Loucy (cell line): ENCODE measurements around the gene GSDMA.

Source experiments
- H2AFZ ChIP-seq: fragments of 200-600 bp; sonication (generic); 2 replicates; pipeline ENCODE4 v1.6.0; 2016; ENCODE audit warnings: antibody characterized with exemption, mild to moderate bottlenecking, low read length, moderate library complexity
- H3F3A ChIP-seq: fragments of 200-600 bp; 2 replicates; pipeline ENCODE4 v1.6.0; 2016; ENCODE audit warnings: antibody characterized with exemption, low read depth, mild to moderate bottlenecking
- H3K27me3 ChIP-seq: fragments of 200-600 bp; sonication (generic); 2 replicates; pipeline ENCODE4 v1.6.1; 2014; ENCODE audit warnings: low read length, mild to moderate bottlenecking; ENCODE audit not compliant: insufficient read depth, poor library complexity, severe bottlenecking
- H3K36me3 ChIP-seq: fragments of 200-600 bp; sonication (generic); 2 replicates; pipeline ENCODE4 v1.6.1; 2016; ENCODE audit warnings: low read length; ENCODE audit not compliant: insufficient read depth
- H3K4me1 ChIP-seq: fragments of 200-600 bp; sonication (generic); 2 replicates; pipeline ENCODE4 v1.5.1; 2014; ENCODE audit warnings: low read length, mild to moderate bottlenecking; ENCODE audit not compliant: insufficient read depth, poor library complexity, severe bottlenecking
- H3K4me2 ChIP-seq: fragments of 200-600 bp; sonication (generic); 2 replicates; pipeline ENCODE4 v1.6.0; 2014; ENCODE audit warnings: antibody characterized with exemption, low read length, low read depth, mild to moderate bottlenecking; ENCODE audit not compliant: poor library complexity, severe bottlenecking
- H3K4me3 ChIP-seq: fragments of 200-600 bp; sonication (generic); 2 replicates; pipeline ENCODE4 v1.5.1; 2014; ENCODE audit warnings: low read length, mild to moderate bottlenecking, mixed read lengths; ENCODE audit not compliant: poor library complexity, severe bottlenecking
- H3K79me2 ChIP-seq: fragments of 200-600 bp; sonication (generic); 2 replicates; pipeline ENCODE4 v1.6.1; 2014; ENCODE audit warnings: low read length; ENCODE audit not compliant: insufficient read depth
- H3K9ac ChIP-seq: fragments of 200-600 bp; sonication (generic); 2 replicates; pipeline ENCODE4 v1.6.0; 2014; ENCODE audit warnings: mild to moderate bottlenecking, low read depth, low read length, moderate library complexity; ENCODE audit not compliant: poor library complexity, severe bottlenecking
- H3K9me2 ChIP-seq: fragments of 200-600 bp; sonication (generic); replicated peaks from 2 replicates; pipeline ENCODE4 v1.6.1; 2016; ENCODE audit warnings: low read depth, low read length, mixed read lengths
- H3K9me3 ChIP-seq: fragments of 200-600 bp; sonication (generic); 2 replicates; pipeline ENCODE4 v1.6.1; 2014; ENCODE audit warnings: mild to moderate bottlenecking, antibody characterized with exemption, low read length, low read depth; ENCODE audit not compliant: insufficient read depth
- H4K20me1 ChIP-seq: fragments of 200-600 bp; sonication (generic); 2 replicates; pipeline ENCODE4 v1.6.0; 2014; ENCODE audit warnings: antibody characterized with exemption, low read length, mild to moderate bottlenecking; ENCODE audit not compliant: insufficient read depth, poor library complexity, severe bottlenecking
- EZH2phosphoT487 ChIP-seq: fragments of 200-600 bp; IDR thresholded peaks from 2 replicates; pipeline ENCODE4 v1.6.1; 2018; ENCODE audit warnings: antibody characterized with exemption, mild to moderate bottlenecking, moderate library complexity, borderline replicate concordance
- TF ChIP-seq, protein P1 (sequence below): fragments of 200-600 bp; sonication (generic); conservative IDR thresholded peaks from 2 replicates; pipeline ENCODE4 v1.5.1; 2014; ENCODE audit warnings: mild to moderate bottlenecking, antibody characterized with exemption, low read length

The GSDMA gene

DNA sequence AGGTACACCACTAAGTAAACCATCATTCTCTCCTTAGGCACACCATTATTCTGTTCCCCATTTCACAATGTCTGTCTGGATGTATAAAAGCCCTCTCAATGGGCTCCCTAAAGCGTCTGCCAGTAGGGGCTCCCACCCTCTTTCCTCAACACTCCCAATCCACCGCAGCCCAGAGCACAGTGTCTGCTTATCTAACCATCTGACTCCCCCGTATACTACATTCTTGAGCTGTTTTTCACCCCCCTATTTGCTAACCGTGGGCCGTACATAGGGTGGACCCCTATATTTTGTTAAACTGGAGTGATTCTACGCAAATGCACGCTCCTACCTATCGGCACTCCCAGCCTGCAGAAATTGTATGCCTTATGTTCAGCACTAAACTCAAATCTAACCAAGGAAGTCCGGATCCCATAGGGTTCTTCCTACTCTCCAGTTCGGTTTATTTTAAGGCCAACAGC, 17.1 kb downstream of the GSDMA start:
- H3K4me1 ChIP-seq, result peaks cover 20% of the 10 kb centered on the region
- no peaks in the 10 kb centered on the region for H3K9me2 ChIP-seq
- H3K79me2 ChIP-seq, result peaks cover 36% of the 10 kb centered on the region
- H2AFZ ChIP-seq, result peak overlapping the region; percentile 94
- no peaks in the 10 kb centered on the region for H3K9me3 ChIP-seq
- H3F3A ChIP-seq, result no peaks in the 10 kb centered on the region
- H4K20me1 ChIP-seq, result peaks cover 21% of the 10 kb centered on the region
- peak overlapping the region; percentile 93 for H3K4me3 ChIP-seq
- H3K4me2 ChIP-seq, result peak overlapping the region; percentile 75
- H3K9ac ChIP-seq, result peak overlapping the region; percentile 80
- H3K36me3 ChIP-seq, result peaks cover 8% of the 10 kb centered on the region
- TF ChIP-seq, protein P1, sequence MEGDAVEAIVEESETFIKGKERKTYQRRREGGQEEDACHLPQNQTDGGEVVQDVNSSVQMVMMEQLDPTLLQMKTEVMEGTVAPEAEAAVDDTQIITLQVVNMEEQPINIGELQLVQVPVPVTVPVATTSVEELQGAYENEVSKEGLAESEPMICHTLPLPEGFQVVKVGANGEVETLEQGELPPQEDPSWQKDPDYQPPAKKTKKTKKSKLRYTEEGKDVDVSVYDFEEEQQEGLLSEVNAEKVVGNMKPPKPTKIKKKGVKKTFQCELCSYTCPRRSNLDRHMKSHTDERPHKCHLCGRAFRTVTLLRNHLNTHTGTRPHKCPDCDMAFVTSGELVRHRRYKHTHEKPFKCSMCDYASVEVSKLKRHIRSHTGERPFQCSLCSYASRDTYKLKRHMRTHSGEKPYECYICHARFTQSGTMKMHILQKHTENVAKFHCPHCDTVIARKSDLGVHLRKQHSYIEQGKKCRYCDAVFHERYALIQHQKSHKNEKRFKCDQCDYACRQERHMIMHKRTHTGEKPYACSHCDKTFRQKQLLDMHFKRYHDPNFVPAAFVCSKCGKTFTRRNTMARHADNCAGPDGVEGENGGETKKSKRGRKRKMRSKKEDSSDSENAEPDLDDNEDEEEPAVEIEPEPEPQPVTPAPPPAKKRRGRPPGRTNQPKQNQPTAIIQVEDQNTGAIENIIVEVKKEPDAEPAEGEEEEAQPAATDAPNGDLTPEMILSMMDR, result peak; percentile 44
- TF ChIP-seq EZH2phosphoT487, result no peak
- H3K27me3 ChIP-seq, result no peaks in the 10 kb centered on the region

DNA sequence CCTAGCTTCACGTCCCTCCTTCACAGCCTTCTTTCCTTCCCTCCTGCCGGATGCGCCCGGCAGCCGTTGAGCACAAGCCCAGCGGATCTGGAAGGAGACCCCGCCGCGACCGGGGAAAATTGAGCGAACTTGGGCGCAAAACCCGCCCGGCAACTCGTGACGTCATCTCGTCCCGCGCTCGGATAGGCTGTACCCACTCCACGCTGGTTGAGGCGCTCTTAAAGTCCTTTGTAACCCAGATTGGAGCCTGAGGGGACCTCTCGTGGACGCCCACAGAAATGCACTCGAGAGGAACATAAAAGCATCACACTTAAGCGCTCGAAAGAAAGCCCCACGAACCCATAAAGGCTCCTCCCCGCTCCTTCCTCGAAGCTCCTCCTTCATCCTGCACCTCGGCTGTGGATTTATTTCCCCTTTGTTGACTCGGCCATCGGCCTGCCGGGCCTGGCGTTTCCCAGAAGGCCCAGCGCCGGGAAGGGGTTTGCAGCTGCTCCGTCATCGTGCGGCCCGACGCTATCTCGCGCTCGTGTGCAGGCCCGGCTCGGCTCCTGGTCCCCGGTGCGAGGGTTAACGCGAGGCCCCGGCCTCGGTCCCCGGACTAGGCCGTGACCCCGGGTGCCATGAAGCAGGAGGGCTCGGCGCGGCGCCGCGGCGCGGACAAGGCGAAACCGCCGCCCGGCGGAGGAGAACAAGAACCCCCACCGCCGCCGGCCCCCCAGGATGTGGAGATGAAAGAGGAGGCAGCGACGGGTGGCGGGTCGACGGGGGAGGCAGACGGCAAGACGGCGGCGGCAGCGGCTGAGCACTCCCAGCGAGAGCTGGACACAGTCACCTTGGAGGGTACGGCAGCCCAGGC, 17.8 kb downstream of the GSDMA start, which contains the start of gene PSMD3:
PSMD3 (plus strand) TSS at position 457 of the 856 bp plus-strand sequence; CDS start at position 621, 164 bp downstream.
- Histone ChIP-seq H3K4me3 (peak within 1 kb of the TSS; percentile 93), H3K9ac (peak within 1 kb of the TSS; percentile 91), H3K27me3 (no peaks in the 10 kb centered on the region), H3K36me3 (peaks cover 15% of the 10 kb centered on the region), H3K4me2 (peak within 1 kb of the TSS; percentile 93), H3F3A (no peaks in the 10 kb centered on the region), H3K79me2 (peaks cover 36% of the 10 kb centered on the region), H3K9me2 (no peaks in the 10 kb centered on the region), H4K20me1 (peaks cover 21% of the 10 kb centered on the region), H2AFZ (peak within 1 kb of the TSS; percentile 94), H3K9me3 (no peaks in the 10 kb centered on the region), H3K4me1 (peaks cover 20% of the 10 kb centered on the region)
- TF ChIP-seq, protein P1, result peak; percentile 65
- no peak for TF ChIP-seq EZH2phosphoT487

DNA sequence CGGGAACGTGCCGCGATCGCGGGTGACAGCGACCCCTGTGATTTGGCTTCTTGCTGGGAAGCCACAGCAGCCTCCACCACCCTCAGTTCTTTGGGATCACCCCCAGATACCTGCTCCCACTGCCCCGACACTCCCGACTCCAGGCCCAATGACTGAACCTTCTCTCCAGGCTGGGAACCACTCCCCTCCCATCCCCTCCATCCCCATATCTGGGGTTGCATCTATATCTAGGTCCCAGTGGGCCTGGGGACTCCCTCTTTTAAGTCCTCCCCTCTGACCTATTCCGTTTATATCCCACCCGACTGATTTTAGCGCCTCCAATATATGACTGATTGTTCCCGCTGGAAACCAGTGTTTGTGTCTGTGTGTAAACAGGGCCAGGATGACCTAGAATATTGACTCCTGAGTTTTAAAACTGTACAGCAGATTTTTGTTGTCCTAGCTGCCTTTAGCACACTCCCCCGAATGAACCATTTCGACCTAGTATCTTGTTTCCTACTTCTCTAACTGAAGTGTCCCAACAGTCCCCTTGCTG, 18.5 kb downstream of the GSDMA start:
- Histone ChIP-seq H3K79me2 (peaks cover 36% of the 10 kb centered on the region), H3K36me3 (peaks cover 22% of the 10 kb centered on the region), H3F3A (no peaks in the 10 kb centered on the region), H3K4me2 (peak overlapping the region; percentile 93), H3K9me2 (no peaks in the 10 kb centered on the region), H2AFZ (peak overlapping the region; percentile 55), H3K4me3 (peak overlapping the region; percentile 93), H3K9ac (peak overlapping the region; percentile 91), H3K4me1 (peaks cover 20% of the 10 kb centered on the region), H3K9me3 (no peaks in the 10 kb centered on the region), H3K27me3 (no peaks in the 10 kb centered on the region), H4K20me1 (peaks cover 21% of the 10 kb centered on the region)
- TF ChIP-seq, protein P1, result no peak
- no peak for TF ChIP-seq EZH2phosphoT487
